ENCODE results near the gene CD37. TPM values are rescaled to one million over a fixed set of nuclear protein-coding genes. Genes with fewer than 3 reads are reported as not detected.
"Not testable (repeated sequence)": the region's sequence is repeated elsewhere in the genome, so short reads cannot be mapped to it uniquely, and the experiment has no call there.

CD37 gene
- total RNA-seq, 1 donor from 2014 or later: not detected

- DNase-seq (ENCODE audit: low read depth in 2 of 2): no peak
These were observed 12.0 kb downstream of the CD37 start for GRCh38 chr19:49347191-49347590.

- peak; percentile 44 to 47 for DNase-seq (ENCODE audit: low read depth in 2 of 2)
These were observed 12.6 kb downstream of the CD37 start for GRCh38 chr19:49347835-49348234.

- DNase-seq (ENCODE audit: low read depth in 2 of 2): no peak
These were observed 13.3 kb downstream of the CD37 start for GRCh38 chr19:49348305-49349189.

- no peak for DNase-seq (ENCODE audit: low read depth in 2 of 2)
These were observed 14.4 kb downstream of the CD37 start for GRCh38 chr19:49349567-49349966.

GRCh38 chr19:49355909-49356353, 20.7 kb downstream of the CD37 start:
- DNase-seq (ENCODE audit: low read depth in 2 of 2): peak; percentile 18 to 60

- DNase-seq (ENCODE audit: low read depth in 2 of 2): peak; percentile 21 to 31
These were observed 21.2 kb downstream of the CD37 start for GRCh38 chr19:49356382-49356781.

GRCh38 chr19:49357186-49357585, 22.0 kb downstream of the CD37 start:
- DNase-seq (ENCODE audit: low read depth in 2 of 2): no peak

GRCh38 chr19:49359851-49360820, 24.9 kb downstream of the CD37 start:
- no peak for DNase-seq (ENCODE audit: low read depth in 2 of 2)

- DNase-seq (ENCODE audit: low read depth in 2 of 2): peak; percentile 89 to 97
These were observed 26.3 kb downstream of the CD37 start for GRCh38 chr19:49361438-49362047.

GRCh38 chr19:49362048-49362928, 27.1 kb downstream of the CD37 start, which contains the start of gene TEAD2:
TSS of gene TEAD2 (minus strand) at chr19:49362416. CDS start at chr19:49360075, 2,341 bp downstream.
- DNase-seq (ENCODE audit: low read depth in 2 of 2): peak; percentile 66 to 89

GRCh38 chr19:49362929-49363267, 27.7 kb downstream of the CD37 start:
- peak; percentile 44 to 58 for DNase-seq (ENCODE audit: low read depth in 2 of 2)

- DNase-seq (ENCODE audit: low read depth in 2 of 2): peak; percentile 99 to 100
These were observed 28.3 kb downstream of the CD37 start, which contains the start of gene DKKL1 for GRCh38 chr19:49363268-49364082. TSS of gene DKKL1 (plus strand) at chr19:49363877. CDS start at chr19:49363999, 122 bp downstream.

- DNase-seq (ENCODE audit: low read depth in 2 of 2): no peak
These were observed 29.0 kb downstream of the CD37 start for GRCh38 chr19:49364083-49364737.

GRCh38 chr19:49366110-49366509, 30.9 kb downstream of the CD37 start:
- DNase-seq (ENCODE audit: low read depth in 2 of 2): no peak

- DNase-seq (ENCODE audit: low read depth in 2 of 2): no peak
These were observed 33.6 kb downstream of the CD37 start for GRCh38 chr19:49368711-49369358.

- DNase-seq (ENCODE audit: low read depth in 2 of 2): no peak
These were observed 36.0 kb downstream of the CD37 start for GRCh38 chr19:49371184-49371583.

GRCh38 chr19:49373174-49373573, 38.0 kb downstream of the CD37 start:
- not testable (repeated sequence) for DNase-seq (ENCODE audit: low read depth in 2 of 2)

- DNase-seq (ENCODE audit: low read depth in 2 of 2): no peak
These were observed 39.6 kb downstream of the CD37 start for GRCh38 chr19:49374665-49375434.

Data from lung microvascular endothelial cell (primary cell).